ENCODE results near the gene LRRC25.
A peak's percentile ranks its signal among the peaks of the same experiment; 100 is the strongest.
"Not testable (repeated sequence)": the region's sequence is repeated elsewhere in the genome, so short reads cannot be mapped to it uniquely, and the experiment has no call there.

LRRC25 gene

GRCh38 chr19:18373892-18374629 is 23.4 kb downstream of the LRRC25 start:
- DNase-seq = peak in 3 of 4 experiments; percentile 4 to 34 (median 20)

- no peak for DNase-seq
Observed at GRCh38 chr19:18373407-18373891, 24.0 kb downstream of the LRRC25 start.

- no peak for DNase-seq
Observed at GRCh38 chr19:18368504-18369222, 28.8 kb downstream of the LRRC25 start.

- no peak for DNase-seq
Observed at GRCh38 chr19:18366021-18366435, 31.4 kb downstream of the LRRC25 start.

GRCh38 chr19:18364826-18365528 is 32.4 kb downstream of the LRRC25 start:
- no peak for DNase-seq

GRCh38 chr19:18364277-18364825 is 33.1 kb downstream of the LRRC25 start:
- not testable (repeated sequence) for DNase-seq

GRCh38 chr19:18363787-18364186 is 33.6 kb downstream of the LRRC25 start:
- no peak for DNase-seq

- DNase-seq = no peak
Observed at GRCh38 chr19:18362934-18363542, 34.4 kb downstream of the LRRC25 start.

- no peak for DNase-seq
Observed at GRCh38 chr19:18361646-18362045, 35.8 kb downstream of the LRRC25 start.

GRCh38 chr19:18357041-18357440 is 40.4 kb downstream of the LRRC25 start:
- no peak for DNase-seq

- DNase-seq = not testable (repeated sequence)
Observed at GRCh38 chr19:18354743-18355142, 42.7 kb downstream of the LRRC25 start.

GRCh38 chr19:18353378-18354005 is 43.9 kb downstream of the LRRC25 start:
- no peak for DNase-seq

GRCh38 chr19:18351544-18351943 is 45.9 kb downstream of the LRRC25 start:
- DNase-seq = no peak

GRCh38 chr19:18350490-18350889 is 46.9 kb downstream of the LRRC25 start:
- DNase-seq = no peak

- DNase-seq = peak in 1 of 4 experiments; percentile 4
Observed at GRCh38 chr19:18349524-18350128, 47.8 kb downstream of the LRRC25 start.

- not testable (repeated sequence) for DNase-seq
Observed at GRCh38 chr19:18348818-18349339, 48.5 kb downstream of the LRRC25 start.

GRCh38 chr19:18348171-18348570 is 49.3 kb downstream of the LRRC25 start:
- no peak for DNase-seq

- no peak for DNase-seq
Observed at GRCh38 chr19:18346091-18346490, 51.3 kb downstream of the LRRC25 start.

- no peak for DNase-seq
Observed at GRCh38 chr19:18345296-18345695, 52.1 kb downstream of the LRRC25 start.

GRCh38 chr19:18344582-18344950 is 52.9 kb downstream of the LRRC25 start:
- DNase-seq = no peak

GRCh38 chr19:18342090-18342632 is 55.3 kb downstream of the LRRC25 start:
- DNase-seq = no peak
